A673 (cell line): ENCODE data around the gene UQCRQ. TPM values are rescaled to one million over a fixed set of nuclear protein-coding genes. Genes with fewer than 3 reads are reported as not detected.

Source experiments
- BruUV-seq: library from RNA; stranded (reverse); fragments of 400-500 nt; replicated peaks from 2 replicates; lab custom pipeline; 2021; lab: Mats Ljungman, UMichigan
- CTCF ChIA-PET: fragments of 300-600 bp; sonication (Branson Sonifier 250); formaldehyde crosslinking; loops from one replicate; lab custom pipeline; 2022; ENCODE audit warnings: antibody characterized with exemption; lab: Charles Lee
- POLR2A ChIA-PET: fragments of 300-600 bp; sonication (Branson Sonifier 250); formaldehyde crosslinking; loops from one replicate; lab custom pipeline; 2022; ENCODE audit warnings: antibody characterized with exemption; ENCODE audit not compliant: low non-redundant PET; lab: Charles Lee
- DNase-seq: peaks from one replicate; pipeline ENCODE4 v3.0.0-alpha.2; 2015; ENCODE audit warnings: low spot score
- H3K27ac ChIP-seq: fragments of 200-600 bp; sonication (generic); 2 replicates; pipeline ENCODE4 v1.5.1; 2016; ENCODE audit warnings: mixed run types, low read depth, mild to moderate bottlenecking, mixed read lengths, antibody characterized with exemption, low read length; ENCODE audit not compliant: poor library complexity, severe bottlenecking
- H3K27me3 ChIP-seq: fragments of 200-600 bp; sonication (generic); replicated peaks from 2 replicates; pipeline ENCODE4 v1.6.1; 2017; ENCODE audit warnings: mixed run types, low read depth, mild to moderate bottlenecking, mixed read lengths, antibody characterized with exemption, low read length; ENCODE audit not compliant: insufficient read depth, poor library complexity
- H3K36me3 ChIP-seq: fragments of 200-600 bp; sonication (generic); 2 replicates; pipeline ENCODE4 v1.6.1; 2016; ENCODE audit warnings: mixed run types, mild to moderate bottlenecking, mixed read lengths, antibody characterized with exemption, low read length; ENCODE audit not compliant: insufficient read depth, poor library complexity, severe bottlenecking
- H3K4me1 ChIP-seq: fragments of 200-600 bp; sonication (generic); 2 replicates; pipeline ENCODE4 v1.6.1; 2017; ENCODE audit warnings: mixed run types, mild to moderate bottlenecking, mixed read lengths, antibody characterized with exemption, low read length; ENCODE audit not compliant: insufficient read depth, poor library complexity, severe bottlenecking
- H3K4me3 ChIP-seq: fragments of 200-600 bp; sonication (generic); 2 replicates; pipeline ENCODE4 v1.5.1; 2016; ENCODE audit warnings: low read depth, mixed run types, mild to moderate bottlenecking, mixed read lengths, low read length; ENCODE audit not compliant: poor library complexity, severe bottlenecking
- H3K9me3 ChIP-seq: fragments of 200-600 bp; sonication (generic); 2 replicates; pipeline ENCODE4 v1.6.1; 2016; ENCODE audit warnings: mixed run types, low read depth, mild to moderate bottlenecking, mixed read lengths, antibody characterized with exemption, low read length; ENCODE audit not compliant: poor library complexity, severe bottlenecking
- CTCF ChIP-seq: fragments of 300-800, 200-600 bp; sonication (generic); conservative IDR thresholded peaks from 2 replicates; pipeline ENCODE4 v1.5.1; 2017; ENCODE audit warnings: low read depth, mild to moderate bottlenecking, antibody characterized with exemption, low read length, moderate library complexity, mixed read lengths
- EZH2 ChIP-seq: fragments of 200-600 bp; sonication (generic); IDR thresholded peaks from 2 replicates; pipeline ENCODE4 v1.6.1; 2017; ENCODE audit warnings: borderline replicate concordance, low read depth, mild to moderate bottlenecking, mixed read lengths, antibody characterized with exemption, low read length; ENCODE audit not compliant: poor library complexity, severe bottlenecking
- intact Hi-C: fragments of 100-400 bp; cut with micrococcal nuclease; formaldehyde crosslinking; loops from one replicate; pipeline ENCODE4 v1.10.0; 2022; ENCODE audit not compliant: unreplicated experiment
- total RNA-seq: library from RNA; stranded (reverse); gene quantifications from 2 replicates; pipeline ENCODE4 v1.2.3, GENCODE V29; 2021

The UQCRQ gene
- total RNA-seq, 1 experiment from 2014 or later: 542 TPM

- H3K36me3 ChIP-seq: no peaks in the 10 kb centered on the region
- no peak overlapping the region for H3K4me3 ChIP-seq
- H3K4me1 ChIP-seq: peaks cover 4% of the 10 kb centered on the region
- H3K27me3 ChIP-seq: no peaks in the 10 kb centered on the region
- no peak overlapping the region for H3K27ac ChIP-seq
- ChIA-PET POLR2A (no interaction called here), CTCF (no interaction called here)
- no peak for DNase-seq
- BruUV-seq: no TSS peak
- no peaks in the 10 kb centered on the region for H3K9me3 ChIP-seq
- intact Hi-C loops: loop anchor here (10.0 kb wide), 1 partner anchor 336 kb away; no protein-coding TSS in a partner anchor
- TF ChIP-seq EZH2 (no peak), CTCF (no peak)
These were observed 5.7 kb upstream of the UQCRQ start for GRCh38 chr5:132860742-132861141.

GRCh38 chr5:132865668-132866341, 637 bp upstream of the UQCRQ start:
- CTCF ChIA-PET: interaction anchor here (0.9 kb wide), 1 partner anchor 479 kb away, joined by 3 read pairs; no protein-coding TSS in a partner anchor
- TSS peak; percentile 93 for BruUV-seq
- intact Hi-C loops: loop anchor here (10.0 kb wide), 1 partner anchor 341 kb away; no protein-coding TSS in a partner anchor
- Histone ChIP-seq H3K36me3 (peaks cover 33% of the 10 kb centered on the region), H3K4me1 (peaks cover 12% of the 10 kb centered on the region), H3K9me3 (no peaks in the 10 kb centered on the region), H3K27ac (peak overlapping the region; percentile 94), H3K27me3 (no peaks in the 10 kb centered on the region), H3K4me3 (peak overlapping the region; percentile 77)
- DNase-seq: no peak
- TF ChIP-seq CTCF (no peak), EZH2 (no peak)
- POLR2A ChIA-PET: no interaction called here

DNA sequence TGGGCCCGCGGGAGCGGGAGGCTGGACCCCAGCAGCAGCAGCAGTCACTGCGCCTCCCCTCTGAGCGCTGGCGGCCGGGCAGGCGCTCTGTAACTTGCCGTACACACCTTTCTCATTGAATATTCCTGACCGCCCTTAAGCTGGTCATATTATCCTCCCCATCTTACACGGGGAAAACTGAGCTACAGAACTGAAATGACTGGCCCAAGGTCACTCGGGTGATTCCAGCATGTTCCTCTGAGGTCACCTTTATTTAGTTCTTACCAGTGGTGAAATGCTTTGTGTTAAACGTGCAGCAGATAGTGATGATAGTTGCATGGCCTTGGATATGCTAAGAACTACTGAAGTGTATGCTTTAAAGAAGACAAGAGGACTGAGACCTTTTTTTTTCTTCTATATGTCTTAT, 607 bp downstream of the UQCRQ start:
- Histone ChIP-seq H3K4me3 (peak overlapping the region; percentile 77), H3K9me3 (no peaks in the 10 kb centered on the region), H3K4me1 (peaks cover 12% of the 10 kb centered on the region), H3K36me3 (peaks cover 33% of the 10 kb centered on the region), H3K27ac (peak overlapping the region; percentile 94), H3K27me3 (no peaks in the 10 kb centered on the region)
- no peak for TF ChIP-seq EZH2
- no peak for TF ChIP-seq CTCF
- POLR2A ChIA-PET: no interaction called here
- DNase-seq: no peak
- BruUV-seq: TSS peak; percentile 70
- CTCF ChIA-PET: no interaction called here
- intact Hi-C loops: loop anchor here (10.0 kb wide), 1 partner anchor 342 kb away; no protein-coding TSS in a partner anchor
